HG02870 (cell line): ENCODE results near the gene QRFP.

Experiments
- ATAC-seq: cut with Tn5 transposase; IDR thresholded peaks from one replicate; pipeline ENCODE4 v1.9.1; 2021; ENCODE audit warnings: mild to moderate bottlenecking, moderate library complexity; ENCODE audit not compliant: unreplicated experiment

QRFP gene

GRCh38 chr9:130905902-130906734, 9.5 kb upstream of the QRFP start:
- no peak for ATAC-seq

- no peak for ATAC-seq
These were observed 8.7 kb upstream of the QRFP start for GRCh38 chr9:130905125-130905901.

GRCh38 chr9:130904070-130905044, 7.7 kb upstream of the QRFP start:
- ATAC-seq = no peak

- ATAC-seq = no peak
These were observed 6.8 kb upstream of the QRFP start for GRCh38 chr9:130903194-130904069.

GRCh38 chr9:130902204-130903185, 5.9 kb upstream of the QRFP start:
- no peak for ATAC-seq

- no peak for ATAC-seq
These were observed 5.0 kb upstream of the QRFP start for GRCh38 chr9:130901498-130902203.

- ATAC-seq = no peak
These were observed 4.3 kb upstream of the QRFP start for GRCh38 chr9:130900701-130901497.

- ATAC-seq = no peak
These were observed 2.6 kb upstream of the QRFP start for GRCh38 chr9:130899051-130899748.

GRCh38 chr9:130898552-130898852, 1.9 kb upstream of the QRFP start:
- ATAC-seq = no peak

- ATAC-seq = no peak
These were observed 1.4 kb upstream of the QRFP start for GRCh38 chr9:130897848-130898551.

- no peak for ATAC-seq
These were observed 616 bp upstream of the QRFP start for GRCh38 chr9:130897105-130897751.

GRCh38 chr9:130895481-130896232, 955 bp downstream of the QRFP start:
- ATAC-seq = no peak

GRCh38 chr9:130895038-130895437, 1.6 kb downstream of the QRFP start:
- no peak for ATAC-seq

GRCh38 chr9:130894546-130894945, 2.1 kb downstream of the QRFP start:
- ATAC-seq = no peak
